HCT116 (cell line): ENCODE data around the gene CPA2. TPM values are rescaled to one million over a fixed set of nuclear protein-coding genes. Genes with fewer than 3 reads are reported as not detected.

Source experiments
- ATAC-seq: fragments of 200-7000 bp; cut with Tn5 transposase; 2 replicates; pipeline ENCODE4 v1.9.1; 2020; ENCODE audit warnings: mild to moderate bottlenecking, moderate library complexity
- BruUV-seq: library from RNA; stranded (reverse); fragments of 400-500 nt; replicated peaks from 2 replicates; lab custom pipeline; 2021; lab: Mats Ljungman, UMichigan
- CTCF ChIA-PET: fragments of 300-600 bp; sonication (Branson Sonifier 250); formaldehyde crosslinking; loops from one replicate; lab custom pipeline; 2021; ENCODE audit warnings: antibody characterized with exemption; lab: Charles Lee
- POLR2A ChIA-PET: fragments of 300-600, 350-600 bp; sonication (Branson Sonifier 250); formaldehyde crosslinking; loops from one replicate; lab custom pipeline; 2021; ENCODE audit warnings: antibody characterized with exemption; lab: Charles Lee
- RAD21 ChIA-PET, 2 experiments: fragments of 300-600 bp; sonication (Branson Sonifier 250); formaldehyde crosslinking; loops; one replicate each; lab custom pipeline; 2023; ENCODE audit warnings: low total read pairs in 2 of 2; ENCODE audit not compliant: uncharacterized antibody in 2 of 2, unreplicated experiment in 2 of 2, low non-redundant PET in 1 of 2; lab: Charles Lee
- DNase-seq: peaks from one replicate; pipeline ENCODE4 v3.0.0-alpha.2; 2010; ENCODE audit warnings: low read depth, low spot score
- H2AFZ ChIP-seq: fragments of 200-600 bp; shearing (Covaris generic), sonication (generic); 2 replicates; pipeline ENCODE4 v1.6.1; 2017; ENCODE audit warnings: low read depth, mixed run types, mixed read lengths, antibody characterized with exemption, low read length; ENCODE audit not compliant: poor library complexity, severe bottlenecking
- H3K27ac ChIP-seq: 2 replicates; pipeline ENCODE4 v1.5.1; 2012; ENCODE audit warnings: low read depth, low read length
- H3K27me3 ChIP-seq: fragments of 200-600 bp; sonication (generic); 2 replicates; pipeline ENCODE4 v1.6.1; 2016; ENCODE audit warnings: mixed run types, low read length, mixed read lengths; ENCODE audit not compliant: insufficient read depth
- H3K36me3 ChIP-seq, 2 experiments: fragments of 200-500 bp in 1 of 2; fragments of 200-600 bp in 1 of 2; sonication (Bioruptor generic) in 1 of 2; sonication (generic) in 1 of 2; 2 replicates each; pipeline versions ENCODE4 v1.5.1 to v1.6.1; 2014 to 2016; ENCODE audit warnings: low read length in 2 of 2, inconsistent platforms in 1 of 2, mixed read lengths in 1 of 2, mixed run types in 1 of 2; ENCODE audit not compliant: insufficient read depth in 2 of 2, control insufficient read depth in 1 of 2
- H3K4me1 ChIP-seq, 2 experiments: fragments of 200-600 bp in 1 of 2; sonication (generic) in 1 of 2; 2 replicates each; pipeline versions ENCODE4 v1.5.1 to v1.6.1; 2012 to 2017; ENCODE audit warnings: low read length in 2 of 2, inconsistent platforms in 1 of 2, mild to moderate bottlenecking in 1 of 2, mixed read lengths in 1 of 2, mixed run types in 1 of 2, moderate library complexity in 1 of 2; ENCODE audit not compliant: insufficient read depth in 2 of 2, control insufficient read depth in 1 of 2
- H3K4me2 ChIP-seq: fragments of 200-600 bp; sonication (generic); 2 replicates; pipeline ENCODE4 v1.6.1; 2017; ENCODE audit warnings: mixed run types, low read length, mixed read lengths
- H3K4me3 ChIP-seq, 2 experiments: fragments of 200-600 bp in 1 of 2; sonication (generic) in 1 of 2; replicated peaks in 1 of 2; 2 replicates each; pipeline ENCODE4 v1.5.1; 2011 to 2016; ENCODE audit warnings: low read length in 2 of 2, control low read depth in 1 of 2, low read depth in 1 of 2, mild to moderate bottlenecking in 1 of 2, mixed read lengths in 1 of 2, mixed run types in 1 of 2
- H3K79me2 ChIP-seq: fragments of 200-600 bp; sonication (generic); 2 replicates; pipeline ENCODE4 v1.6.1; 2017; ENCODE audit warnings: mild to moderate bottlenecking, mixed run types, low read length, moderate library complexity, mixed read lengths; ENCODE audit not compliant: insufficient read depth
- H3K9ac ChIP-seq: fragments of 200-600 bp; sonication (generic); 2 replicates; pipeline ENCODE4 v1.6.1; 2016; ENCODE audit warnings: low read length, mixed read lengths
- H3K9me2 ChIP-seq: fragments of 200-600 bp; sonication (generic), shearing (Covaris generic); 2 replicates; pipeline ENCODE4 v1.6.1; 2017; ENCODE audit warnings: mixed run types, mild to moderate bottlenecking, moderate library complexity; ENCODE audit not compliant: insufficient read depth
- H3K9me3 ChIP-seq, 2 experiments: fragments of 200-500 bp in 1 of 2; fragments of 200-600 bp in 1 of 2; sonication (Bioruptor generic) in 1 of 2; sonication (generic) in 1 of 2; 2 replicates each; pipeline ENCODE4 v1.6.1; 2014 to 2017; ENCODE audit warnings: low read length in 2 of 2, mixed read lengths in 2 of 2, inconsistent platforms in 1 of 2, low read depth in 1 of 2, mild to moderate bottlenecking in 1 of 2, mixed run types in 1 of 2, moderate library complexity in 1 of 2; ENCODE audit not compliant: control insufficient read depth in 1 of 2, insufficient read depth in 1 of 2
- H4K20me1 ChIP-seq: fragments of 200-600 bp; sonication (generic), shearing (Covaris generic); 2 replicates; pipeline ENCODE4 v1.6.1; 2017; ENCODE audit warnings: mixed run types, mild to moderate bottlenecking, moderate library complexity; ENCODE audit not compliant: insufficient read depth
- CEBPB ChIP-seq: IDR thresholded peaks from 2 replicates; pipeline ENCODE4 v1.6.1; 2012; ENCODE audit warnings: low read depth
- CTCF ChIP-seq, 3 experiments: fragments of 200-600 bp in 1 of 3; sonication (generic) in 1 of 3; IDR thresholded peaks in 2 of 3; conservative IDR thresholded peaks in 1 of 3; 2 replicates each; pipeline ENCODE4 v1.5.1; 2012 to 2017; ENCODE audit warnings: low read depth in 2 of 3, low read length in 2 of 3, antibody characterized with exemption in 1 of 3, borderline replicate concordance in 1 of 3, control low read depth in 1 of 3, mild to moderate bottlenecking in 1 of 3, mixed read lengths in 1 of 3, mixed run types in 1 of 3, moderate library complexity in 1 of 3; ENCODE audit not compliant: insufficient read depth in 1 of 3
- ELF1 ChIP-seq: IDR thresholded peaks from 2 replicates; pipeline ENCODE4 v1.6.1; 2012; ENCODE audit warnings: low read depth, borderline replicate concordance
- FOSL1 ChIP-seq: IDR thresholded peaks from 2 replicates; pipeline ENCODE4 v1.6.1; 2012; ENCODE audit warnings: low read depth
- POLR2AphosphoS5 ChIP-seq: IDR thresholded peaks from 2 replicates; pipeline ENCODE4 v1.6.1; 2011; ENCODE audit warnings: mild to moderate bottlenecking, low read depth, low read length, moderate library complexity
- TCF7L2 ChIP-seq: IDR thresholded peaks from 2 replicates; pipeline ENCODE4 v1.7.0; 2011; ENCODE audit warnings: borderline replicate concordance, inconsistent platforms; ENCODE audit not compliant: insufficient read depth, insufficient read length; ENCODE audit errors: extremely low read depth
- YY1 ChIP-seq: IDR thresholded peaks from 2 replicates; pipeline ENCODE4 v1.6.1; 2011; ENCODE audit warnings: low read length, low read depth, moderate library complexity, mild to moderate bottlenecking; ENCODE audit not compliant: insufficient replicate concordance; ENCODE audit errors: extremely low read depth
- intact Hi-C: fragments of 100-400 bp; cut with micrococcal nuclease; formaldehyde crosslinking; loops from 2 replicates; pipeline ENCODE4 v1.10.0; 2022
- total RNA-seq: library from RNA; stranded (reverse); gene quantifications from one replicate; pipeline ENCODE4 v1.2.1, GENCODE V29; 2021; ENCODE audit not compliant: unreplicated experiment

CPA2 gene
- total RNA-seq, 1 experiment from 2014 or later: 1.5 TPM

DNA sequence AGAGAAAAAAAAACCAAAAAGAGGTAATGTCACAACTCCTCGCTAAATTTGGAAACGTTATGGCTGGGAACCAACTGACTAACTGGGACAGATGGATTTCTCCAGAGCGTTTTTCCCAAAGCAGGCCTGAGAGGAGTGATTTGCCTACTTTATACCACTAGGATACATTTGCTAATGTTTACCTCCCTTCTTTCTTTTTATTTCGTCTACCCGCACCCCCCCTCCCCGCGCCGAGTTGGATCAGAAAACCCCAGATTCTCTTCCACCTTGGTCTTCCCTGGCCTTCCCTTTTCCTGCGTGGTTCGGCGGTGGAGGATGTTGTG lies 7.2 kb downstream of the CPA2 start:
- POLR2A ChIA-PET: no interaction called here

More for the DNA sequence above, 7.2 kb downstream of the CPA2 start:
- no peaks in the 10 kb centered on the region for H3K9me3 ChIP-seq
- no peaks in the 10 kb centered on the region for H3K27me3 ChIP-seq
- CTCF ChIA-PET: no interaction called here
- no peaks in the 10 kb centered on the region for H3K36me3 ChIP-seq
- no peak overlapping the region for H3K9ac ChIP-seq
- no peak overlapping the region for H3K27ac ChIP-seq
- H4K20me1 ChIP-seq: no peaks in the 10 kb centered on the region
- no peak overlapping the region for H3K4me3 ChIP-seq
- no peak for ATAC-seq
- RAD21 ChIA-PET: no interaction called here
- H2AFZ ChIP-seq: no peak overlapping the region
- no peaks in the 10 kb centered on the region for H3K79me2 ChIP-seq
- no peaks in the 10 kb centered on the region for H3K9me2 ChIP-seq
- peaks cover 0 to 3% of the 10 kb centered on the region in 2 experiments; a peak in 1 of 4 replicates for H3K4me1 ChIP-seq
- BruUV-seq: no TSS peak
- TF ChIP-seq CTCF (IDR thresholded peaks at IDR 0.05 in 2 of 3, conservative IDR thresholded peaks at IDR 0.05 in 1 of 3; ENCODE audit: borderline replicate concordance in 1 of 3, insufficient read depth in 1 of 3, low read depth in 2 of 3, low read length in 2 of 3) (no peak), CEBPB (no peak), POLR2AphosphoS5 (no peak), YY1 (no peak), FOSL1 (no peak), ELF1 (no peak), TCF7L2 (no peak)
- TF ChIP-seq, all 23 proteins: peak for 0
- H3K4me2 ChIP-seq: no peak overlapping the region
- intact Hi-C loops: loop anchor here (10.0 kb wide), 1 partner anchor 211 kb away; no protein-coding TSS in a partner anchor
- no peak for DNase-seq
